Inferior parietal cortex (tissue), 1 donor: Measurements from ENCODE around the gene TTC28.

Experiments
- DNase-seq: peaks from one replicate; pipeline ENCODE4 v3.0.0-alpha.2; 2016; ENCODE audit errors: extremely low spot score

TTC28 gene

GRCh38 chr22:27989758-27990450, 689.7 kb downstream of the TTC28 start:
- DNase-seq, result no peak

GRCh38 chr22:27988704-27989103, 690.9 kb downstream of the TTC28 start:
- DNase-seq, result no peak

- no peak for DNase-seq
Observed at GRCh38 chr22:27987557-27987956, 692.1 kb downstream of the TTC28 start.

GRCh38 chr22:27986937-27987336, 692.7 kb downstream of the TTC28 start:
- DNase-seq, result no peak

GRCh38 chr22:27986459-27986858, 693.2 kb downstream of the TTC28 start:
- no peak for DNase-seq

GRCh38 chr22:27985323-27986275, 694.0 kb downstream of the TTC28 start:
- no peak for DNase-seq

- DNase-seq, result no peak
Observed at GRCh38 chr22:27984723-27985122, 694.9 kb downstream of the TTC28 start.

- DNase-seq, result no peak
Observed at GRCh38 chr22:27984001-27984695, 695.5 kb downstream of the TTC28 start.

GRCh38 chr22:27983361-27983791, 696.3 kb downstream of the TTC28 start:
- no peak for DNase-seq

GRCh38 chr22:27982630-27983180, 696.9 kb downstream of the TTC28 start:
- DNase-seq, result no peak

GRCh38 chr22:27982106-27982505, 697.5 kb downstream of the TTC28 start:
- no peak for DNase-seq

GRCh38 chr22:27980424-27981148, 699.1 kb downstream of the TTC28 start:
- DNase-seq, result no peak

GRCh38 chr22:27978802-27979201, 700.8 kb downstream of the TTC28 start:
- DNase-seq, result no peak

- no peak for DNase-seq
Observed at GRCh38 chr22:27978317-27978716, 701.3 kb downstream of the TTC28 start.

- no peak for DNase-seq
Observed at GRCh38 chr22:27976586-27976985, 703.1 kb downstream of the TTC28 start.

- DNase-seq, result no peak
Observed at GRCh38 chr22:27975381-27976013, 704.1 kb downstream of the TTC28 start.

- no peak for DNase-seq
Observed at GRCh38 chr22:27973846-27974245, 705.8 kb downstream of the TTC28 start.

- DNase-seq, result no peak
Observed at GRCh38 chr22:27972732-27973698, 706.6 kb downstream of the TTC28 start.

GRCh38 chr22:27971926-27972325, 707.7 kb downstream of the TTC28 start:
- DNase-seq, result no peak
